NCI-H2171 treated with DMSO at 0.1 percent for 48 hours (cell line): Measurements from ENCODE around the gene AIG1.
"Not testable (repeated sequence)": the region's sequence is repeated elsewhere in the genome, so short reads cannot be mapped to it uniquely, and the experiment has no call there.

Source experiments
- DNase-seq: peaks from one replicate; lab custom pipeline; 2025; lab: John Stamatoyannopoulos, UW

Gene AIG1

GRCh38 chr6:143270026-143270425, 209.3 kb downstream of the AIG1 start:
- DNase-seq = no peak

GRCh38 chr6:143271024-143271423, 210.3 kb downstream of the AIG1 start:
- peak; percentile 54 for DNase-seq

DNA sequence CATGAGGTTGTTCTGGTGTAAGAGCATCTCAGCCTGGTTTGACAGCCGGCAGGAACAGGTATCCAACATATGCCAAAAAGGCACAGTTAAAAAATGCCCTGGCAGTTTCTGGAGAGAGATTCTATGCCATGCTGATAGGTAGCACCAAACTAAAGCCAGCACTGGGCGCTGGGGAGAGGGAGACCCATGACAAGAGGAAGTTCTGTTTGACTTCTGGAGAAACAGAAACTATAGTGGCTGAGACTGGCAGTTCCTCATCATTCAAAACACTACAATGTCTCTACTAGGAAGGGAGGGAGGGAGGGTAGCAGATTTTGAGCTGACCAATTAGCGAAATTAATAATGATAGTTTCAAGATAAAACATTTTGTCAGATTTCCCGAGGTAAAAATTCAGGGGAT, 215.7 kb downstream of the AIG1 start:
- no peak for DNase-seq

GRCh38 chr6:143279385-143279784, 218.7 kb downstream of the AIG1 start:
- DNase-seq = peak; percentile 54

GRCh38 chr6:143283887-143284645, 223.4 kb downstream of the AIG1 start:
- no peak for DNase-seq

GRCh38 chr6:143286251-143286795, 225.6 kb downstream of the AIG1 start:
- no peak for DNase-seq

- DNase-seq = no peak
Measured at GRCh38 chr6:143288923-143289322, 228.2 kb downstream of the AIG1 start.

DNA sequence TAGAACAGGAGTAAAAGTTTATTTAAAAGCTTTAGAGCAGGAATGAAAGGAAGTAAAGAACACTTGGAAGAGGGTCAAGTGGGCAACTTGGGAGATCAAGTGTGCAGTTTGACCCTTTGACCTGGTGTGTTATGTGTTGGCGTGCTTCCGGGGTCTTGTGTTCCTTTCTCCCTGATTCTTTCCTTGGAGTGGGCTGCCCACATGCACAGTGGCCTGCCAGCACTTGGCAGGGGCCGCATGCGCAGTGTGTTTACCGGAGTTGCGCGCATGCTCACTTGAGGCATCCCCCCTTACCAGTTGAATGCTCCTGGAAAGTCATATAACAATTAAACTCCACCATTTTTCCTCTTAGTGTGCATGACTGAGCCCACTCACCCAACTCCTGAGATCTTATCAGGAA, 229.5 kb downstream of the AIG1 start:
- no peak for DNase-seq

GRCh38 chr6:143293523-143293922, 232.8 kb downstream of the AIG1 start:
- no peak for DNase-seq

DNA sequence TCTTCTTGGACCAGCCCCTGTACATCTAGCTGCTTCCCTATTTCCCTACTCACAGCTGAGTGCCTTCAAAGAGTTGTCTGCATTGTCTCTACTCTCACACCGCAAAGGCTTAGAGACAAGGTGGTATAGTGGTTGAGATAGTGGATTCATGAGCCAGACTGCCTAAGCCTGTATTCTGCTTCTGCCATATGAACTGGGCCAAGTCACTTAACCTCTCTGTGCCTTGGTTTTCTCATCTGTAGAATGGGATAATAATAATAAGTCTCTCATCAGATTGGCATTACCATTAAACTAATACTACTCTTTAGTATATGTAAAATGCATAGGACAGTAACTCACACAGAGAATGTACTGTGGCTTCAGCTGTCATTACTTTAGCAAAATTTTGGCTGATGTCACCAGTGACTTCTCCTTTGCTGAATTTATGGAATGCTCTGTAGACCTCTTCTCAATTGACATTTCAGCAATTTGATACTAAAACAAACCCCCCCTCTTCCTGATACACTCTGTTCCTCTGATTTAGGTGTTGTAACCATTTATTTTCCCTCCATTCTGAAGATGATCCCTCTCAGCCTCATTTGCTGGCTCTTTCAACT, 233.7 kb downstream of the AIG1 start:
- DNase-seq = no peak

DNA sequence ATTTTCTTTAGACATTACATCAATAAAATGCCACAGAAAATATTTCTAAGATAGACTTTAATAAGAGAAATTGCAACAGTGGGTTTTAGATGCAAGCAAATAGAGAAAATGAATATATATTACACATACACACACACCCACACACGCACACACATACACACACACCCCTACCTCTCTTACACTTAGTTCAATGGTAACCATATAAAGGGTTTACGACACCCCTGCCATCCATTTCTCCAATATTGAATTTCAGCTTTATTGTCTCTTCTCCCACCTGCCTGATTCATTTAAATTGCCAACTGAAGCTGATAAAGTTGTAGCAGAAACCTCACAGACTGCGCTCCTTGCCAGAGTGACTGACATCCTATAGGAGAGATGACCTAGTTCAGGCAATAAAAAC, 235.2 kb downstream of the AIG1 start:
- peak; percentile 60 for DNase-seq

GRCh38 chr6:143298071-143298470, 237.4 kb downstream of the AIG1 start:
- peak; percentile 64 for DNase-seq

GRCh38 chr6:143299253-143300166, 238.8 kb downstream of the AIG1 start:
- DNase-seq = no peak

GRCh38 chr6:143301188-143301587, 240.5 kb downstream of the AIG1 start:
- DNase-seq = no peak

- not testable (repeated sequence) for DNase-seq
Measured at GRCh38 chr6:143307760-143308159, 247.1 kb downstream of the AIG1 start.

DNA sequence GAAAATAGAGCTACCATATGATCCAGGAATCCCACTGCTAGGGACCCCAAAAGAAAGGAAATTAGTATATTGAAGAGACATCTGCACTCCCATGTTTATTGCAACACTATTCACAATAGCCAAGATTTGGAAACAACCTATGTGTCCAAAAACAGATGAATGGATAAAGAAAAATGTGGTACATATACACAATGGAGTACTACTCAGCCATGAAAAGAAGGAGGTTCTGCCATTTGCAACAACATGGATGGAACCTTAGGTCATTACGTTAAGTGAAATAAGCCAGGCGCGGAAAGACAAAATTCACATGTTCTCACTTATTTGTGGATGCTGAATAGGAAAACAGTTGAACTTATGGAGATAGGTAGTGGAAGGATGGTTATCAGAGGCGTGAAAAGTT, 252.5 kb downstream of the AIG1 start:
- no peak for DNase-seq

DNA sequence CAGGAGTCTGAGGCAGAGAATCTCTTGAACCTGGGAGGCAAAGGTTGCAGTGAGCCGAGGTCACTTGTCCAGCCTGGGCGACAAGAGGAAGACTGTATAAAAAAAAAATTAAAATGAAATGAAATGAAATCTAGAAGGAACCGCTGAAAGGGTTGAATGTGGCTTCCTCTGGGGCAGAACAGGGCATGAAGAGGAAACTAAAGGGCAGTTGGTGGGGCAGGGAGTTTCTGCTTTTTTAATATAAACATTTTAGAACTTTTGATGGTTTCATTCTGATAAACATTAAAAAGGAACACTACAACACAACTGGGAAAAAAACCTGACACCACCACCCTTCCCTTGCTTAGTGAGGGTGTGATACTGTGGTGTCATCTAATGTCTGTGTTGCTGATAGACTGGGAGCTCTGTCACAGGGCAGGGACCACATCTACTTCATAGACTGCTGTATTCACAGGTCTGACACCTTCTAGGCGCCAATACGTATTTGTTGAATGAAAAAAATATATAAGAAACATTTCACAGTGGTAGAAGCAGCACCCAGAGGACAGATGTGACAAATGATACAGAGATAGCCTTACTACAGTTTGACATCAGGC, 260.9 kb downstream of the AIG1 start:
- DNase-seq = no peak

GRCh38 chr6:143322386-143322785, 261.7 kb downstream of the AIG1 start:
- no peak for DNase-seq

DNA sequence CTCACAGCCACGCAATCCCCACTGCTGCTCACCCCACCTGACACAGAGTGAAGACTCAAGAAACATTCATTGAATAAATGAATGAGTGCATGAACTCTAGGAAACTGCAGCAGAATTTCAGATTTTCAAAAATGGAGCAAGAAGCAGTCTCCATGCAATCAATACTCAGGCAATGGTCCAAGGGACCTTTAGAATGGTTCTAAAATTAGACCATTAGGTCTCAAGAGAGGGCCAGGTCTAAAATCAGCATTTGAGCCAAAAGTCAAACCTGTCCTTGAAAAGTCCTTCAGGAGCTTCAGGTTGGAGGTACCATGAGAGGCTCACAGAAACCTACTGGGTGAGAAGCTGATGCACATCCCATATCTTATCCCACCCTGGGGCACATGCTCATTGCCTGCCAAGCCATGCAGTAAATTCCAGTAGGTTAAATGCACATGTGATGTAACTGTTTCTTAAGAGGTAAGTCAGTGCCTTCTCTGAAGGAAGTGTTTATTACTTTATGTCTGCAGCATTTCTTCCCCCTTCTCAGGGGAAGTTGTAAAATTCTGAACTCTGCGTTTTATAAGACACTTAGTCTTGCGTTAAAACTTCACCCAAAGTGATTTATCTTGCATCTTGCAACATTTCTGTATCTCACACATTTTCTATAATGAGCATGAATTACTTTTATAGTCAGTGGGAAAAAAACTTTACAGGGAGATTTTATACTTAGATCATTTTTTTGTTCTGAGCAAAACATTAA, 263.2 kb downstream of the AIG1 start:
- no peak for DNase-seq

DNA sequence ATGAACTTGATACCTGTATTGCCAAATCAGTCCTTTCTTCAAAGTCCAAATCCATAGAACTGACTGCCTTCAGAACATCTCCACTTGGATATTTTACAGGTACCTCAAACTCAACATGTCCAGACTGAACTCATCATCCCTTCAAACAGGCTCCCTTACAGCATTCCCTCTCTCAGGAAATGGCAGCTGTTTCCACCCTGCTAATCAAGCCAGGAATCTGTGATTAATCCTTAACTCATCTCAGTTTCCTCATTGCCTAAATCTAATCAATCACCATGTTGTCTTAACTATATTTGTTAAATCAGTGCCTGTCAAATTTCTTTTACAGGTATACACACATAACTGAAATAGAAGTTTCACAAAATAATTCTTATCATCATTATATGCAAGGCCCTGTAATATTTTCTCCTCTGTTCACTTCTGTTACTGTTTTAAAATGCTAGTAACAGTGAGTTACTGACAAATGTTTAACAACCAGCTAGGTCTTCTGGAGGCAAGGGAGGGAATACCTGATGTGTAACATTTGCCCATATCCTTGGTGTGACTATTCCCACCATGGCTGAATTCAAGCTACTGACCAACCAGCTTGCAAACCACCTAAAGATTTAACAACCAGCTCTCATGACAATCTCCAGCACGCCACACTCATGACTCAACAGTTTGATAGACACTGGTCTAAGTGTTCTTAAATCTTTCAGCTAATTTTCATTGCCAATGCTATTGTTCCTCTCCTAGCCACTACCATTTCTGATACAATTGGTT, 264.9 kb downstream of the AIG1 start:
- no peak for DNase-seq

DNA sequence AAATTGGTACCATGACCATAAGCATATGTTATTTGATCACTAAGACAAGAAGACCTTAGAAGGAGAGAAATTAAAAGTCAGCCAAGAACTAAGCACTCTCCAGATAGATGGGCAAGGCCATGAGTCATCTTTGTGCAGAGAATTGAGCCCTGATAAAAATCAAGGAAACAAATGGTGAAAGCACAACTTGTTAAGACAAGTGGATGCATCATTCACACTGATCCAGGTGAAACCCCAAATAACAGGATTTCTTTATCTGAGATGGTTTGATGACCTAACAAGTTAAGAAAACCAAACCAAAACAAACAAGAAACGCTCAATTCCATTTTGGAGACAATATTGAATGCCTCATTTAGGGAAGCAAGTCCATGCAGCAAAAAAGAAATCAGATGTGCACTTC, 268.2 kb downstream of the AIG1 start:
- DNase-seq = no peak
